Ramos (cell line): ENCODE results near the gene ADH7.

Experiments
- in situ Hi-C: fragments of 300-500 bp; cut with MboI; formaldehyde crosslinking; loops from one replicate; pipeline ENCODE4 v1.14.3; 2022; ENCODE audit warnings: low sequenced_read_pairs; ENCODE audit not compliant: unreplicated experiment

ADH7 gene

DNA sequence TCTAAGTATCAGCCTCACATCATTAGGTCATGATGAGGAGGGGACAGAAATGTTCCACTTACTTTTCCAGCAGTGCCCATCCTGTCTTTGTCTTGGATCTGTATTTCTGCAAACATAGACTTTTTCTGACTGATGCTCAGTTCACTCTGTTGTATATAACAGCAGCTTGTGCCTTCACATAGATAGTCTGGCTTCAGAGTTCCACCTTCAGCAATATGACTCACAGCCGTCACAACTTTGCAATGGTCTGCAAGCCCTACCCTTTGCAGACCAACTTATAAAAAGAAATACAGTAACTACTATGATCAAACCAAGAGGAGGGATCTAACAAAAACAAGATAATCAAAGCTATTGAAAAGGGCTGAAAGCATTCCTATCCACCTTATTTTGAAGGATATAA is at the start of gene ADH7:
ADH7 (minus strand) TSS at position 189 of the 400 bp plus-strand sequence; CDS start at position 80, 109 bp downstream.
- in situ Hi-C loops, result no loop called here

DNA sequence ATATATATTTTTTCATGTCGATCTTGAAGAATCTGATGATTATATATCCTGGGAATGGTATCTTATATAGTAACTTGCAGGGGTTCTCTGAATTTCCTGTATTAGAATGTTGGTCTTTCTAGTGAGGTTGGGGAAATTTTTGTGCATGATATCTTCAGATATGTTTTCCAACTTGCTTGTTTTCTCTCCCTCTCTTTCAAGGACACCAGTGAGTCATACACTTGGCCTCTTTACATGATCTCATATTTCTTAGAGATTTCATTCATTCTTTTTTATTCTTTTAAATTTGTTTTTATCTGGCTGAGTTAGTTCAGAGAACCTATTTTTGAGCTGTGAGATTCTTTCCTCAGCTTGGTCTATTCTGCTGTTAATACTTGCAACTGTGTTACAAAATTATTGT is 48.5 kb upstream of the ADH7 start:
- in situ Hi-C loops, result no loop called here

DNA sequence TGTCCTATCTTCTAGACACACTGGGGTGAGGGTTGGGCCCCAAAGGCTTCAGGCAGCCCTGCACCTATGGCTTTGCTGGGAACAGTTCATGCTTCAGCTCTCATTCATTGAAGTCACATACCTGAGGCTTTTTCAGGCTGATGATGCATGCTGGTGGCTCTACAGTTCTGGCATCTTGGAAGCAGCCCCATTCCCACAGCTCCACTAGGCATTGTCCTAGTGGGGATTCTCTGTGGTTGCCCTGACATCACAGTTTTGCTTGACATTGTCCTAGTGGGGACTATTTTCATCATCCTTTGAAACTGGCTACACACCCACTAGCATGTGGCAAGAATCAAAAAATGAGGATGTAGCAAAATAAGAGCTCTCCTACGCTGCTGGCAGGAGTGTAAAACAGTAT is 38.0 kb upstream of the ADH7 start:
- in situ Hi-C loops, result no loop called here

DNA sequence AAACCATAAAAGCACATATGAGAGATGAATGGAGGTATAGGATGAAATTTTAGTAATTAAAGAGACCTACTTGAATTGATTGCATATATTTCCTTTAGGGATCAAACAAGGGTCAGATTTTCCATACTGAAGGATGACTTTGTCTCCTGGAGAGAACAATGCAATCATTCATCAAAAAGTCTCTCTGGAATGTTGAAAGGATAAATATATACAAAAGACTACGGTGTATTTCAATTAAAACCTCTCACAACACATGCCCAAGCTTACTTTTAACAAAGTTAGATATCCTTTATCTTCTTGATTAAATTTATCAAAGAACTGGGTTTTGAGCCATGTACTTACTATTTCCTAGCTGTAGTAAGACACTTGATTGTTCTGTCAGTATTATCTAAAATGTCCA is 36.8 kb upstream of the ADH7 start:
- in situ Hi-C loops, result no loop called here

- in situ Hi-C loops, result no loop called here
Observed at GRCh38 chr4:99471349-99471748, 36.2 kb upstream of the ADH7 start.

DNA sequence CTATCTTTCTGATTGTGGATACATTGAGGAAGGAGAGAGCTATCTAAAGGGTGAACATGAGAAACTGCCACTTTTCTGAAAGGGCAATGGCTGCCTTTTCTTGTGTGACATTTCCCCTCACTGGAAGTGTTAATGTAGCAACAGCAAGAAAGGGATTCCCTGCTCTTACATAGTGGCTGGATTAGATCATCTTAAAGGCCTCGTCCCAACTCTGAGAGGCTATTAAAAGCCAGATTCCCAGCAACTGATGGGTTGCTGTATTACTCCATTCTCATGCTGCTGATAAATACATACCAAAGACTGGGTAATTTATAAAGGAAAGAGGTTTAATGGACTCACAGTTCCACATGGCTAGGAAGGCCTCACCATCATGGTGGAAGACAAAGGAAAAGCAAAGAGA is 33.7 kb upstream of the ADH7 start:
- in situ Hi-C loops, result no loop called here

DNA sequence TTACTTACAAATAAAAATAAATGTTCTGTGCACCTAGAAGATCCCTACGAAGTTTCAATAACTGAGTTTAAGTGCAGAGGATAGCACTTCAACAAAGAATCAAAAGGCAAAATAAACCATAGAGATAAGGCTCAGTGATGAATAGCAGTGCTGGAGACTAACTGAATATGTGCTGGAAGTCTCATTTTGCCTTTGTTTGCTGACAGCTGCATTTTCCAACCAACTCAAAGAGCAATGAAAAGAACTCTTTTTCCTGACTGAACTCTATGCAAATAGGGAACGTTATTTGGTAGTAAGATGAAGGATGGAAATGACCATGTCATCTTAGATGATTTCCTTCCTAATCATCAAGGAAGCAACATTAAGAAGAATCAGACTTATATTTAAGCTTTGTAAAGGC is 32.7 kb upstream of the ADH7 start:
- in situ Hi-C loops, result no loop called here

DNA sequence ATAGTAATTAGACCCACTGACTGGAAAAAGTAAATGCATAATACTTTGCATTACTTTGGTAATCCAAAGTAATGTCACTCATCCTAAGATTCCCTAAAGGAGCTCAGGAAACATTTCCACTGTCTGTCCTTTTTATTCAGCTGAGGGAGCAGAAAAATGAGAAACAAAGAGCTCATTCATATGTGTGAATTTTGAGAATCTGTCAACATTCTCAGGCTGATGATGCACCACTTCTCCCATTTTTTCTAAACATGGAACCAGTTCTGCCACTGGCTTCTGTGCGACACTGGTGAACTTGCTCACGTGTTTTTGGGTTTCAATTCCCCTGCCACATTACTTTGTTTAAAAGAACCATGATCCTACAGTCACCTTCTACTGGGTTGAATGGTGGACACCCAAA is 28.4 kb upstream of the ADH7 start:
- in situ Hi-C loops, result no loop called here

- in situ Hi-C loops, result no loop called here
Observed at GRCh38 chr4:99462875-99463464, 27.8 kb upstream of the ADH7 start.

DNA sequence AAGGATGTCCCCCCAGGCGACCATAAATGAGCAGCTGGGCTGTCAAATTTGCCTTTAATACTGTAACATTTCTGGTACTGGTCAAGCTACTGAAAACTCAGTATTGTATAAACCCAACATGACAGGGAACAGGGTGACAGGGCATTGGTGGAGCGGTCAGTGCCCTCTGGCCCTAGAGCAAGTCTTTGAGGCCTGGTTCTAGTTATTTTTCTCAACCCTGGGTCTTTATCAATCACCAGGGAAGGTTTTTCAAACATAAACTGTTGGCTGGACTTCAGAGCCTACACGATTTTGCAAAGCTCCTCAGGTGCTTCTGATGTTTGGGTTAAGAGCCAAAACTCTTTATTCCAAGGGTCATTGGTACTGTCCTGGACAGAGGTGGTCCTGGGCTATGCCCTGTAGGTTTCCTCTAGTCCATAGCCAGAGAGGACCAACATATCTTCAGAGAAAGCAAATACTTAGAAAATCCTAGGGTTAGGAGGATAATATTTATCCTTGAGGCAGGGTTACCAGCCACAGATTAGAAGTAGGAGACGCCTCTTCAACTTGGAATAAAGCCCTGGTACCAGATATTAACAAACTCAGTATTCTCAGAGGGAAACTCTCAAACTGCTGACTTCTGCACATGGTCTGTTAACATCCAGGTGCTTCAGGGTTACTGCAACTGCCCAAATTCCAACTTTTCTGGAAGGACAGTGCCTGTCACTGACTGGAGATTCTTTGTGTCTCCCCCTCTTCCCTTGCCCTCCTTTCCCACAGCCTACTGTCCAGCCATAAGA is 26.7 kb upstream of the ADH7 start:
- in situ Hi-C loops, result no loop called here

DNA sequence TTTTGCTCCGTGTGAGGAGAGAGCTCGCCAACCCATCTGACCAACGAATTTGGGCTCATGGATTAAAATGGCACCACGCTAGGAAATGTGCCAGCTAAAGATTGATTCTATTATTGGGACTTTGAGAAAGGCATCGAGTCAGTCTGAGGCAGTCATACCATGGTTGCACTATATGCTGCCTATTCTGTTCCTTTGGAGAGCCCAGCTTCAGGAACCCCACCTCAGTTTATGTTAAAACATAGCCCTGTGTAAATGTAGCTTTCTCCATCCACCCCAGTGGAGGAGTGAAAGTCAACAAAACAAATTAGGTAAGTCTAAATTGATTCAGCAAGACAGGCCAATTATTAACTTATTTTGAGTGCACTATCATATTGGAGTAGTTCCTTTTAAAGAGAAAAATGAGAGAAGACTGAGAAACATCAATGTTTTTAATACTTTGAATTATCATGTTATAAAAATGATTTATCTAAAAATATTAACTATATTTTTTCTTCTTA is 24.5 kb upstream of the ADH7 start:
- in situ Hi-C loops, result no loop called here

GRCh38 chr4:99458911-99459447 is 23.8 kb upstream of the ADH7 start:
- in situ Hi-C loops, result no loop called here

DNA sequence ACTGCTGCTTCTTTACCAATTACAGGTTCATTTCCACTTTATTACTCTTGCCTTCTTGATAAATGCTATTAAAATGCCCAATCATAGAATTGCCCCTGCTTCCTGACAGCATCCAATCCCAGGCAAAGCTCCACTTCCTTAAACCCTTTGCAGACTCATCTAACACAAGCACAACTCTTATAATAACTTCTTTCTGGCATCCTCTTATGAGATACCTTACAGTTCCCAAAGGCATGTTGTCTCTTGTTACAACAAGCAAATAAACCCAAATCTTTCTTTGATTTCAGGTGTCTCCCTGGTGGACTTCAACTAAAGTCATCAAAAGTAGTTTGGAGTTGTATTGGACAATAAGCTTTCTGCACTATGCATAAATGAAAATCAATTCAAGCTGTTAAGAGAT is 22.5 kb upstream of the ADH7 start:
- in situ Hi-C loops, result no loop called here

GRCh38 chr4:99457270-99457669 is 22.1 kb upstream of the ADH7 start:
- in situ Hi-C loops, result no loop called here

DNA sequence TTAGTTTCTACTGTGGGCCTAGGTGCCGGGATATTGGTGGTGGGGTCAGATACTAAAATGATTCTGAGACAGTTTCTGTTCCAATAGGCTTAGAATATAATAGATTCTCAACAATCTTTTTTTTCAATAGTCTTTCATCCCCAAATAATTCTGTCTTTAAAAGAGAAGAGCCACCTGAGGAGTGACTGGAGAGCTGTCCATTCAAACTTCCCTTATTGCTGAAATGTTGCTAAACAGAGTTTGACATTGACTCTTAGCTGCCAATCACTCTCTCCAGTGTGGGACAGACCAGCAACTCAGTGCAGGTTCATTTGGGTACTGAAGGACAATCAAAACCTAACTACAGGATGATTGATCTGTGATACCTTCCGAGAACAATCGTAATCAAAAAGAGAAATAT is 12.4 kb upstream of the ADH7 start:
- in situ Hi-C loops, result no loop called here

DNA sequence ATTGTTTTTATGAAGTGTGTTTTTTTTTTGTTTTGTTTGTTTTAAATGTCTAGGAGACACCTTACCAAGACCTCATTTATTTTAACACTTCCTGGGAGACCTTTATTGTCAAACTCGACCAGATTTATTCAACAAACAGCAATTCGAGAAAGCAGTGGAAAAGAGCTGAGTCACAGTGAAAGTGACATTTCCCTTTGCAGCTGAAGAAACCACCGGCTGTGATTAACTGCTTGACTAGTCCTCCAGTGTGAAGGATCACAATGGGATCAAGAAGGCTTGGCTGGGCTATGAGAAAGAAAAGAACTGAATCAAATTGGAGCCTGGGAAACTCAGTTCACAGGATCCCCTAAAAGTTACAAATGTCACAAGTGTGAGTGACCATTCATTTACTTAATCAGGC is 11.9 kb upstream of the ADH7 start:
- in situ Hi-C loops, result no loop called here

- in situ Hi-C loops, result no loop called here
Observed at GRCh38 chr4:99438405-99438780, 3.3 kb upstream of the ADH7 start.

DNA sequence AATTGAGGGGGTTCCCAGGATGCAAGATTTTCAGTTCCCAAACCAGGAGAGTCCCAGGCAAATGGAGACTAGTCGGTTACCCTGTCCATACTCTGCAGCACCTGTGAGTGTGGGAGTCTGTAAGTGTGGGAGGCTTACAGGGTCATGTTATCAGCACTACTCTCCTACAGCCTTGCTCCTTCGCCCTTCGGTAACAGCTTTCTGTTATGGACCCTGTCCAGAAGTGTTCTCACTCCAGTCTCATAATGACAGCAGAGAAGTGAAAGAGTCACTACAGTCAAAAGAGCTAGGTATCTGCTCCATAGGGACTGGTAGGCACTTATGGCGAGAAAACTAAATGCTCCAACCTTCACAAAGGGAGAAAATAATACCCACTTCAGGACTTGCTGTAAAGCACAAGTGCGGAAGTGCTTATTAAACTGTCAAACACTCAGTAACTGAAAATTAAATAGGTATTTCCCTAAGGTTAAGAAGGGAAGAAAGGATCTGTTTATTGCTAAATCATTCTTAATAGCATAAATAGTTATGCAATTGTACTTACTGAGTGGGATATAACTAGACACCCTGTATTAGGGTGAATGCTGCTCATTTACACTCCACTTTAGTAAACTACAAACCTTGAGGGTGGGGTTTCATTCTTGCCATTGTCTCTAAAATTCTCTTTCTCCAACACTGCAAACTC is 2.7 kb upstream of the ADH7 start:
- in situ Hi-C loops, result no loop called here

GRCh38 chr4:99436976-99437722 is 2.0 kb upstream of the ADH7 start:
- in situ Hi-C loops, result no loop called here

GRCh38 chr4:99436462-99436861 is 1.3 kb upstream of the ADH7 start:
- in situ Hi-C loops, result no loop called here
